Stimulated activated naive CD4-positive, alpha-beta T cell (primary cell): ENCODE results near the gene DLST.

Experiments
- DNase-seq, 6 experiments: peaks; one replicate each; lab custom pipeline; 2025; lab: John Stamatoyannopoulos, UW

The DLST gene

GRCh38 chr14:74940956-74941565 lies 59.3 kb downstream of the DLST start:
- no peak for DNase-seq

DNA sequence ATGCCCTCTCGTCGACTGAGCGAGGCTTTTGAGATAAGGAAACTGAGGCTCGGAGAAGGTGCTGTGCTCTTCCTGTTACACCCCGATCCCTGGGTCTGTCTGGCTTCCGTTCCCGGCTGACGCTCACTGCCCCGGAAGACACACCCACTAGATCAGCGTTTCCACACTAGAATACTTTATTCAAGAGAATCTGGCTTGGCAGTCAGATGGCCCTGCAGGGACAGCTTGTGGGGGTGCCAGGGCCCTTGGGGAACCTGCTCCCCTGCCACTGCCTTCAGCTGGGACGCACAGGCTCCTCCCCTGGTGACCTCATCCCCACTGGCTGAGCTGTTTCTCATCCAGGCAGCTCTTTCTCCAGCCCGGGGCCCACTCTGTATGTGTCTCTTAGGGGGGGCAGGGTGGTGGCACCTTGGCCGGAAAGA lies 60.0 kb downstream of the DLST start:
- DNase-seq = peak in 5 of 6 experiments; percentile 11 to 55 (median 41)

- no peak for DNase-seq
Measured at GRCh38 chr14:74942181-74942580, 60.5 kb downstream of the DLST start.

- DNase-seq = no peak
Measured at GRCh38 chr14:74942608-74943007, 60.9 kb downstream of the DLST start.

- DNase-seq = peak in 1 of 6 experiments; percentile 8
Measured at GRCh38 chr14:74945261-74945851, 63.6 kb downstream of the DLST start.

- peak in 5 of 6 experiments; percentile 44 to 65 (median 61) for DNase-seq
Measured at GRCh38 chr14:74945852-74946658, 64.3 kb downstream of the DLST start.

GRCh38 chr14:74946659-74947281 lies 65.1 kb downstream of the DLST start:
- DNase-seq = no peak

- DNase-seq = no peak
Measured at GRCh38 chr14:74947353-74948227, 65.9 kb downstream of the DLST start.

DNA sequence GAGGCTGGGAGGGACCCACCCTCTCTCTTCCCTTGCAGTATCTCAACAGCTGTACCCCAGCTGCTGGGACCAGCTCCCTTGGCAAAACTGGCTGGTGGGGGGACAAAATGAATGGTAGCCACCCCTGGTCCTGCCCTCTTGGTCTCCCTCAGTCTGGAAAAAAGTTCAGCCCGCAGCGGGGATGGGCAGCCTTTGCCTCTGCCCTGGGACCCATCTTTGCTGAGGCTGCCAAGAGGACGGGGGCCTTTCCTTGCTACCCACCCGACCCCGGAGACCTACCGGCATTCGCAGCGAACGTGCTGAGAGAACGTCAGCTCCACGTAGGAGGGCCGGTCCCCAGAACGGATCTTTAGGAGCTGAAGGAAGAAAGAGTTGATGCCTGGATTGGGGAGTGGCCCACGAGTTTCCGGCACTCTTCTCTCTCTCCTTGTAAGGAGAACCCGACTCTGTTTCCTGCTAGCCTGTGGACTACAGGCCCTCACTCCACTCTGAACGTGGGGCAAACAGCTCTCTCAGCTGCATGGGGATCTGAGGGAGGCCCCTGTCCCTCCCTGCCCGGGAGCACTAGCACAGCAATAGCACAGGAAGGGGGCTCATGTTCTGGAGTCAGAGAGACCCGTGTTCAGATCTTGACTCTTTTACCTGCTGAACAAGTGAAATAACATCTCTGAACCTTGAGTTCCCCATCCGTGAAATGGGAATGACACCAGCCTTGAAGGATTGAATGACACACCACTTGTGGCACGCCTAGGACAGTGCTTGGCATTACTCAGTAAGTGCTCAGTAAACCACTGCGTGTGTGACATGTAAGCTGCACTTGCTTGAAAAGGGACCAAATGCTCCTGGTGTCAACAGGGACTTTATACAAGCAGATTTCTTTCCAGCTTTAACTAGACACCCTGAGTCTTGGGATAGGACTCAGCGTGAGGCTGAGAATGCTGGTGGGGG lies 66.8 kb downstream of the DLST start:
- DNase-seq = no peak

DNA sequence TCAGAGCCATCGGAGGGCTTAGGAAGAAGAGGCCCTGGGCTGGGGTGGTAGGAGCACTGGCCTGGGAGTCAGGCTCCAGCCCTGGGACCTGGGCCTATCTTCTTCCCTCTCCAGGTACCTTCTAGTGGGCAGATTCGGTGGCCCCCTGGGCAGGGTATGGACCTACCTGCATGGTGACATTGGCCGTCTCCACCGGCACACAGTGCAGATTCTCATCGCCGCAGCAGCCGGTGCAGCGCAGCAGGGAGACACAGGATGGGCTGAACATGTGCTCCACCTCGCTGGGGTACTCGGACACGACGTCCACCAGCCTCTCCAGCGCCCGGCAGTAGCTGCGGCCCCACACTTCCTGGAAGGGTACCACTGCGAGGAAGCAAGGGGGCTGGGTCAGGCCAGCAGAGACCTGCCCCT lies 67.5 kb downstream of the DLST start:
- DNase-seq = no peak

DNA sequence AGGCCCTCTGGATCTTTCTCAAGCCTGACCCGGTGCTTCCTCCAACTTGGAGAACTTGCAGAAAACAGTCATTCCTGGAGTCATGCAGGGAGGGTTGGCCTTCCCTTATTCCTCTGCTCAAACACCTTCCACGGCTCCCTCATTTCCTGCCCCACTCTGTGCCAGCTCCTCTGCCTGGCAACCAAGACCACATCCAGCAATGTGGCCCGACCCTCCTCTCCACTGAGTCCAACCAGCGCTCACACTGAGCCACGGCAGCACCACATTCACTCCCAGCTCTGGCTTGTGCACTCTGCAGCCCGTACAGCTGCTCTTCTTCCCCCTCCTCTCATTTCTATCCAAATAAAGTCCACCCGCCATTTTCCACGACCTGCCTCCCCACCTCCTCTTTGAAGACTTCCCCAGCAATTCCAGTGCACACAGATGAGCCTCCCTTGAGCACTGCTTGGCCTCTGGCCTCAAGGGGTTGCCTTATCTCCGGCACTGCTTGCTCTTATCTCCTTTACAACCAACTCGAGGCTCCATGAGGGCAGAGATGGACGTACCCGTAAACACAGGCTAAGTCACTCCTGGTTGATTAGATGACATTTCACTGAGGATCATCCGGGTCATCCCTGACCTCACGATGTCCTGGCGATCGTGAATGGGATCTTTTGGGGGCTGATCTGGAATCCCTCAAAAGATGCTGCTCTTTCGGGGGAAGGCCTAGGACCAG lies 68.3 kb downstream of the DLST start:
- DNase-seq = no peak

- DNase-seq = no peak
Measured at GRCh38 chr14:74950795-74951442, 69.2 kb downstream of the DLST start.

DNA sequence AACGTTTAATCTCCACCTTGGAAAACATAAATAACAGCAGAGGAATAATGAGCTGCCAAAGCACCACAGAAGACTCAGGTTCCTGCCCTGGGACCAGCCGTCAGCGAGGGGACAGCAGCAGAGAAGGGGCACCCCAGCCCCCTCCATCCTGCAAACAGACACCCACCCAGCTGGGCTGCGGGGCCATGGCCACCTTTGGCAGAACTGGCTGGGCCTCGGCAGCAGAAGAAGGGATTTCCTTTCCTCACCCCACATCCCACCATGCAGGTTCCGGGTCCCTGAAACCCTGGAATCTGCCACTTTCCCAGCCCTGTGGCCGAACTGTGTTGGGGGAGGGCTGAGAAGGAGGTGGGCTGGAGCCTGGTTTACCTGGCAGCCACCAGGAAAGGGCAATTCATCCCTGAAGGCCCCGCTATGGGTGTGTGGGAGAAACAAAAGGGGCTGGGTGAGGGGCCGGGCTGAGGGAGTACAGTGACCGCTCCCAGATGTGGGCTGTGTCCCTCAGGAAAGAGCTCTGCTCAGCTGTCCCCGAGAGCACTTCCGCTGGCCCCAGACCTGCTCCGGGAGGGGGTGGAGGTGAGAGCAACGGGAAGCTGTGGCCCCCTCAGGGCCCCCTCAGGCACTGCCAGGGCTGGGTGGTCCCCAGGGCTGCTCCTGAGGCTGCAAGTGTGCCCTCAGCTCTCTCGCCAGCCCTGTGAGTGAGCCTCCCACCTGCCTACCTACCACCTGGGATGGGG lies 69.9 kb downstream of the DLST start:
- DNase-seq = no peak

GRCh38 chr14:74952180-74952665 lies 70.5 kb downstream of the DLST start:
- DNase-seq = no peak

DNA sequence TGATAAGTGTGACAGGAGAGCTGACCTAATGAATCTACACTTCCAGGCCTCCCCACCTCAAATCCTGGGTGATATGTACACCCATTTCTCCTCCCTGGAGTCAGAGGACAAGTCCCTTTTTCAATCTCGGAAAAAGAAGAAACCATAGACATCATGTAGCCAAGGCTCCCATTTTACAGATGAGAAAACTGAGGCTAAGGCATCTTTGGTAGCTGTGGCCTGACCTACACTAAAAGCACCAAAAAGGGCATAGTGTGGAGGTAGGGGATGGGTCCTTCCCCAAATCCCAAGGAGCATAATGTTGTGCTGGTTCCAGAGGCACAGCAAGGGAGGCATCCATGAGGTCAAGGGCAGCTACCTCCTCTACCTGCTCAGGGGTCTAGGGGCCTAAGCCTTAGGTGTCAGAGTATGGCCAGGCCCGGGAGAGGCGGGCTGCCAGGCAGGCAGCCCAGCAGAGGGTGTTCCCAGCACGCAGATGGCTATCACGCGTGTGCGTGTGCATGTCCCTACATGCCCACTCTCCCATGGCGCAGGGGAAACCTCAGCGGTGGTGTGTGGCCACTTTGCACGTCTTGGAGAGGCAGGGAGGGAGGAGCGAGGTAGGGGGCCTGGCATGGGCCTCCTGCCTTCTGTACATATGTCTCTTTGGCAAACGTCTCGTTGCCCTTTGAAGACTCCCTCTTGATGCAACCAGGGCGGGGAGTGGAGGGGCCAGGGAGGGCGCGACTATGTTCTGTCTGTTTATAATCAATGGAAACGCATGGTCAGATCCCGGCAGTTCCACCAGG lies 71.2 kb downstream of the DLST start:
- DNase-seq = no peak
